SK-N-SH (cell line): ENCODE measurements around the gene GARIN1A. TPM values are rescaled to one million over a fixed set of nuclear protein-coding genes. Genes with fewer than 3 reads are reported as not detected.

Experiments used
- CTCF ChIA-PET: fragments of 300-600, 350-600 bp; formaldehyde crosslinking; extraction: SDS; loops from one replicate; lab custom pipeline; 2021; lab: Yijun Ruan, JAX
- POLR2A ChIA-PET: fragments of 350-600 bp; sonication (Branson Sonifier 250); formaldehyde crosslinking; extraction: SDS; loops from one replicate; lab custom pipeline; 2020; ENCODE audit warnings: antibody characterized with exemption, inconsistent platforms; lab: Yijun Ruan, JAX
- DNase-seq: peaks from one replicate; pipeline ENCODE4 v3.0.0; 2012
- H2AFZ ChIP-seq: fragments of 200-600 bp; sonication (generic); 2 replicates; pipeline ENCODE4 v1.8.1; 2016; ENCODE audit warnings: antibody characterized with exemption, mild to moderate bottlenecking, low read depth
- H3F3A ChIP-seq: fragments of 200-600 bp; sonication (generic); replicated peaks from 2 replicates; pipeline ENCODE3; 2016; ENCODE audit warnings: antibody characterized with exemption, mild to moderate bottlenecking; ENCODE audit not compliant: insufficient read depth
- H3K27ac ChIP-seq, 2 experiments: fragments of 200-500 bp in 1 of 2; fragments of 200-600 bp in 1 of 2; sonication (Bioruptor generic) in 1 of 2; sonication (generic), shearing (Covaris generic) in 1 of 2; 2 replicates each; pipeline versions ENCODE4 v1.5.1 to v1.6.1; 2014 to 2016; ENCODE audit warnings: low read depth in 2 of 2, inconsistent platforms in 1 of 2, low read length in 1 of 2, mild to moderate bottlenecking in 1 of 2, mixed read lengths in 1 of 2
- H3K27me3 ChIP-seq: fragments of 200-600 bp; sonication (generic), shearing (Covaris generic); 2 replicates; pipeline ENCODE4 v1.6.1; 2016; ENCODE audit warnings: mixed run types; ENCODE audit not compliant: insufficient read depth
- H3K36me3 ChIP-seq, 2 experiments: fragments of 200-500 bp in 1 of 2; fragments of 200-600 bp in 1 of 2; sonication (Bioruptor generic) in 1 of 2; sonication (generic) in 1 of 2; replicated peaks in 1 of 2; 2 replicates each; pipeline versions ENCODE3 to v1.5.1; 2014 to 2016; ENCODE audit warnings: low read length in 1 of 2, mild to moderate bottlenecking in 1 of 2; ENCODE audit not compliant: insufficient read depth in 2 of 2, control insufficient read depth in 1 of 2
- H3K4me1 ChIP-seq, 2 experiments: fragments of 200-500 bp in 1 of 2; fragments of 200-600 bp in 1 of 2; sonication (Bioruptor generic) in 1 of 2; sonication (generic), shearing (Covaris generic) in 1 of 2; 2 replicates each; pipeline versions ENCODE4 v1.5.1 to v1.6.1; 2014 to 2016; ENCODE audit warnings: low read depth in 1 of 2, low read length in 1 of 2, mixed run types in 1 of 2; ENCODE audit not compliant: insufficient read depth in 2 of 2, control insufficient read depth in 1 of 2
- H3K4me2 ChIP-seq: fragments of 200-600 bp; sonication (generic), shearing (Covaris generic); 2 replicates; pipeline ENCODE4 v1.6.1; 2017; ENCODE audit warnings: mixed run types
- H3K4me3 ChIP-seq, 2 experiments: fragments of 200-500 bp in 1 of 2; fragments of 200-600 bp in 1 of 2; sonication (Bioruptor generic) in 1 of 2; sonication (generic), shearing (Covaris generic) in 1 of 2; 2 replicates each; pipeline versions ENCODE4 v1.5.1 to v1.8.1; 2014 to 2016; ENCODE audit warnings: low read depth in 2 of 2, inconsistent platforms in 1 of 2, low read length in 1 of 2, mild to moderate bottlenecking in 1 of 2, mixed read lengths in 1 of 2, moderate library complexity in 1 of 2
- H3K79me2 ChIP-seq: fragments of 200-600 bp; sonication (generic); 2 replicates; pipeline ENCODE4 v1.8.1; 2017; ENCODE audit warnings: mild to moderate bottlenecking; ENCODE audit not compliant: insufficient read depth
- H3K9ac ChIP-seq: fragments of 200-600 bp; sonication (generic); 2 replicates; pipeline ENCODE4 v1.6.1; 2017; ENCODE audit warnings: mixed run types
- H3K9me2 ChIP-seq: fragments of 200-600 bp; sonication (generic); 2 replicates; pipeline ENCODE4 v1.6.1; 2017; ENCODE audit warnings: mixed run types
- H3K9me3 ChIP-seq: fragments of 200-600 bp; sonication (generic); 2 replicates; pipeline ENCODE4 v1.6.1; 2017; ENCODE audit warnings: mixed run types, mild to moderate bottlenecking, moderate library complexity
- H4K20me1 ChIP-seq: fragments of 200-600 bp; sonication (generic); 2 replicates; pipeline ENCODE4 v1.6.1; 2017; ENCODE audit warnings: mild to moderate bottlenecking, mixed run types; ENCODE audit not compliant: insufficient read depth
- CHD2 ChIP-seq: fragments of 150-350 bp; IDR thresholded peaks from 2 replicates; pipeline ENCODE4 v1.6.1; 2018; ENCODE audit warnings: low read length; ENCODE audit not compliant: partially characterized antibody
- ELF1 ChIP-seq: IDR thresholded peaks from 2 replicates; pipeline ENCODE4 v1.4.0; 2012
- EZH2phosphoT487 ChIP-seq: fragments of 200-600 bp; sonication (generic); IDR thresholded peaks from 2 replicates; pipeline ENCODE4 v1.6.1; 2017; ENCODE audit warnings: low read depth, mixed run types, mild to moderate bottlenecking, antibody characterized with exemption, moderate library complexity, borderline replicate concordance
- FOXJ3 ChIP-seq: sonication (generic); formaldehyde crosslinking; IDR thresholded peaks from 2 replicates; pipeline ENCODE4 v1.5.1; 2020; ENCODE audit warnings: mild to moderate bottlenecking, missing genetic modification reagents
- GABPA ChIP-seq: IDR thresholded peaks from 2 replicates; pipeline ENCODE4 v1.4.0; 2012; ENCODE audit warnings: low read depth, mild to moderate bottlenecking
- JUND ChIP-seq: IDR thresholded peaks from 2 replicates; pipeline ENCODE4 v1.4.0; 2012
- MAX ChIP-seq: IDR thresholded peaks from 2 replicates; pipeline ENCODE4 v1.4.0; 2012; ENCODE audit warnings: low read depth
- MEF2A ChIP-seq: IDR thresholded peaks from 2 replicates; pipeline ENCODE4 v1.4.0; 2012; ENCODE audit warnings: low read depth, borderline replicate concordance
- NRF1 ChIP-seq: IDR thresholded peaks from 2 replicates; pipeline ENCODE4 v1.6.1; 2012; ENCODE audit warnings: low read depth, mild to moderate bottlenecking, low read length
- RAD21 ChIP-seq: IDR thresholded peaks from 2 replicates; pipeline ENCODE4 v1.6.1; 2012; ENCODE audit warnings: mild to moderate bottlenecking, low read length
- RCOR1 ChIP-seq: fragments of 150-350 bp; IDR thresholded peaks from 2 replicates; pipeline ENCODE4 v1.6.1; 2017; ENCODE audit warnings: antibody characterized with exemption, low read length
- RXRA ChIP-seq: IDR thresholded peaks from 2 replicates; pipeline ENCODE4 v1.4.0; 2012; ENCODE audit warnings: low read depth, mild to moderate bottlenecking, borderline replicate concordance
- SIN3A ChIP-seq: IDR thresholded peaks from 2 replicates; pipeline ENCODE4 v1.6.1; 2012; ENCODE audit warnings: low read depth, mild to moderate bottlenecking, low read length, moderate library complexity, borderline replicate concordance
- TAF1 ChIP-seq: IDR thresholded peaks from 2 replicates; pipeline ENCODE4 v1.6.1; 2012; ENCODE audit warnings: low read depth, mild to moderate bottlenecking, low read length, moderate library complexity, borderline replicate concordance
- TCF12 ChIP-seq: IDR thresholded peaks from 2 replicates; pipeline ENCODE4 v1.4.0; 2012
- USF1 ChIP-seq: IDR thresholded peaks from 2 replicates; pipeline ENCODE4 v1.4.0; 2012; ENCODE audit warnings: low read depth, borderline replicate concordance
- USF2 ChIP-seq: fragments of 150-350 bp; IDR thresholded peaks from 2 replicates; pipeline ENCODE4 v1.6.1; 2017; ENCODE audit warnings: antibody characterized with exemption, low read length, low read depth, borderline replicate concordance
- YY1 ChIP-seq: IDR thresholded peaks from 2 replicates; pipeline ENCODE4 v1.4.0; 2012; ENCODE audit warnings: low read depth, mild to moderate bottlenecking
- WGBS: methylation state at CpG from one replicate; pipeline ENCODE4 v1.1.6; 2017; ENCODE audit warnings: low lambda C conversion rate; 5-methylcytosine and 5-hydroxymethylcytosine counted together
- polyA plus RNA-seq, 3 experiments: library from polyadenylated mRNA; depleted of rRNA; stranded (reverse); fragments of >200 nt; gene quantifications; 2 replicates each; pipeline ENCODE4 v1.2.3, GENCODE V29; 2012
- TF ChIP-seq, protein P1 (sequence below): IDR thresholded peaks from 2 replicates; pipeline ENCODE4 v1.4.0; 2012; ENCODE audit warnings: low read depth, borderline replicate concordance
- TF ChIP-seq, protein P2 (sequence below): fragments of 150-350 bp; IDR thresholded peaks from 2 replicates; pipeline ENCODE4 v1.6.1; 2016; ENCODE audit warnings: mild to moderate bottlenecking, low read depth, low read length

The GARIN1A gene
- polyA plus RNA-seq, 1 of the 3 experiments (the other 2 are of a cell fraction): 1.2 TPM

GRCh38 chr7:128693373-128694015 is 21.4 kb downstream of the GARIN1A start:
- Histone ChIP-seq H3K79me2 (no peaks in the 10 kb centered on the region), H3K27ac (no peak overlapping the region), H3K9me2 (no peaks in the 10 kb centered on the region), H3K36me3 (no peaks in the 10 kb centered on the region), H3K9ac (no peak overlapping the region), H3K4me1 (no peaks in the 10 kb centered on the region; a peak in 1 of 4 replicates), H2AFZ (no peak overlapping the region), H3F3A (peaks cover 4% of the 10 kb centered on the region), H3K9me3 (no peaks in the 10 kb centered on the region), H3K4me3 (no peak overlapping the region), H3K27me3 (peaks cover 6% of the 10 kb centered on the region; the same call in 1 of the 2 replicates), H3K4me2 (no peak overlapping the region), H4K20me1 (no peaks in the 10 kb centered on the region)
- DNase-seq: no peak
- TF ChIP-seq ELF1 (no peak), JUND (no peak), YY1 (no peak), RXRA (no peak), USF1 (no peak), RCOR1 (no peak), FOXJ3 (CRISPR knock-in tag) (no peak), TAF1 (no peak), SIN3A (no peak), CHD2 (no peak), GABPA (no peak), MEF2A (no peak), NRF1 (no peak), USF2 (no peak), RAD21 (no peak), TCF12 (no peak), EZH2phosphoT487 (no peak), MAX (no peak)
- TF ChIP-seq, protein P1, sequence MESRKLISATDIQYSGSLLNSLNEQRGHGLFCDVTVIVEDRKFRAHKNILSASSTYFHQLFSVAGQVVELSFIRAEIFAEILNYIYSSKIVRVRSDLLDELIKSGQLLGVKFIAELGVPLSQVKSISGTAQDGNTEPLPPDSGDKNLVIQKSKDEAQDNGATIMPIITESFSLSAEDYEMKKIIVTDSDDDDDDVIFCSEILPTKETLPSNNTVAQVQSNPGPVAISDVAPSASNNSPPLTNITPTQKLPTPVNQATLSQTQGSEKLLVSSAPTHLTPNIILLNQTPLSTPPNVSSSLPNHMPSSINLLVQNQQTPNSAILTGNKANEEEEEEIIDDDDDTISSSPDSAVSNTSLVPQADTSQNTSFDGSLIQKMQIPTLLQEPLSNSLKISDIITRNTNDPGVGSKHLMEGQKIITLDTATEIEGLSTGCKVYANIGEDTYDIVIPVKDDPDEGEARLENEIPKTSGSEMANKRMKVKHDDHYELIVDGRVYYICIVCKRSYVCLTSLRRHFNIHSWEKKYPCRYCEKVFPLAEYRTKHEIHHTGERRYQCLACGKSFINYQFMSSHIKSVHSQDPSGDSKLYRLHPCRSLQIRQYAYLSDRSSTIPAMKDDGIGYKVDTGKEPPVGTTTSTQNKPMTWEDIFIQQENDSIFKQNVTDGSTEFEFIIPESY: no peak
- TF ChIP-seq, protein P2, sequence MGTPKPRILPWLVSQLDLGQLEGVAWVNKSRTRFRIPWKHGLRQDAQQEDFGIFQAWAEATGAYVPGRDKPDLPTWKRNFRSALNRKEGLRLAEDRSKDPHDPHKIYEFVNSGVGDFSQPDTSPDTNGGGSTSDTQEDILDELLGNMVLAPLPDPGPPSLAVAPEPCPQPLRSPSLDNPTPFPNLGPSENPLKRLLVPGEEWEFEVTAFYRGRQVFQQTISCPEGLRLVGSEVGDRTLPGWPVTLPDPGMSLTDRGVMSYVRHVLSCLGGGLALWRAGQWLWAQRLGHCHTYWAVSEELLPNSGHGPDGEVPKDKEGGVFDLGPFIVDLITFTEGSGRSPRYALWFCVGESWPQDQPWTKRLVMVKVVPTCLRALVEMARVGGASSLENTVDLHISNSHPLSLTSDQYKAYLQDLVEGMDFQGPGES: no peak
- ChIA-PET POLR2A (no interaction called here), CTCF (interaction anchor here (0.6 to 2.6 kb wide), 2 partner anchors 10 to 17 kb away, joined by 3 to 8 read pairs; no protein-coding TSS in a partner anchor)
- WGBS: 89% methylated on average over 15 of the region's 19 CpGs
